ENCODE measurements around the gene THBS1. TPM values are rescaled to one million over a fixed set of nuclear protein-coding genes. Genes with fewer than 3 reads are reported as not detected.

THBS1 gene
- total RNA-seq, 6 experiments from 2014 or later: 7,606 to 9,130 (median 7,816) TPM

GRCh38 chr15:39555885-39556284 lies 25.0 kb upstream of the THBS1 start:
- no peak for DNase-seq
- Mint-ChIP-seq H3K9me3 (no peaks in the 10 kb centered on the region), H3K4me1 (ENCODE audit: low read depth) (peaks cover 37% of the 10 kb centered on the region), H3K27ac (no peak overlapping the region), H3K36me3 (ENCODE audit: low read depth) (no peaks in the 10 kb centered on the region), H3K27me3 (ENCODE audit: insufficient read depth) (peaks cover 2% of the 10 kb centered on the region), H3K4me3 (no peak overlapping the region)
- TF ChIP-seq CTCF (IDR thresholded peaks at IDR 0.05): no peak

- no peaks in the 10 kb centered on the region for H3K36me3 Mint-ChIP-seq (ENCODE audit: low read depth)
These were observed 24.4 kb upstream of the THBS1 start for GRCh38 chr15:39556461-39556860.

GRCh38 chr15:39558421-39558820 lies 22.5 kb upstream of the THBS1 start:
- no peaks in the 10 kb centered on the region for H3K36me3 Mint-ChIP-seq (ENCODE audit: low read depth)
- peaks cover 37% of the 10 kb centered on the region for H3K4me1 Mint-ChIP-seq (ENCODE audit: low read depth)
- no peaks in the 10 kb centered on the region for H3K9me3 Mint-ChIP-seq
- H3K27me3 Mint-ChIP-seq (ENCODE audit: insufficient read depth): peaks cover 2% of the 10 kb centered on the region
- TF ChIP-seq CTCF (IDR thresholded peaks at IDR 0.05): no peak
- H3K4me3 Mint-ChIP-seq: no peak overlapping the region
- H3K27ac Mint-ChIP-seq: no peak overlapping the region
- DNase-seq: no peak

More at GRCh38 chr15:39556461-39556860, 24.4 kb upstream of the THBS1 start:
- no peak for DNase-seq
- H3K27me3 Mint-ChIP-seq (ENCODE audit: insufficient read depth): peaks cover 2% of the 10 kb centered on the region
- TF ChIP-seq CTCF (IDR thresholded peaks at IDR 0.05): no peak
- H3K4me1 Mint-ChIP-seq (ENCODE audit: low read depth): peaks cover 37% of the 10 kb centered on the region
- no peak overlapping the region for H3K27ac Mint-ChIP-seq
- H3K4me3 Mint-ChIP-seq: no peak overlapping the region
- H3K9me3 Mint-ChIP-seq: no peaks in the 10 kb centered on the region

- no peaks in the 10 kb centered on the region for H3K9me3 Mint-ChIP-seq
- DNase-seq: no peak
- no peak overlapping the region for H3K4me3 Mint-ChIP-seq
- peaks cover 1% of the 10 kb centered on the region for H3K4me1 Mint-ChIP-seq (ENCODE audit: low read depth)
- TF ChIP-seq CTCF (IDR thresholded peaks at IDR 0.05): no peak
- H3K36me3 Mint-ChIP-seq (ENCODE audit: low read depth): no peaks in the 10 kb centered on the region
- H3K27me3 Mint-ChIP-seq (ENCODE audit: insufficient read depth): no peaks in the 10 kb centered on the region
- H3K27ac Mint-ChIP-seq: no peak overlapping the region
These were observed 15.8 kb upstream of the THBS1 start for GRCh38 chr15:39564972-39565665.

- DNase-seq: no peak
- Mint-ChIP-seq H3K4me3 (no peak overlapping the region), H3K36me3 (ENCODE audit: low read depth) (no peaks in the 10 kb centered on the region), H3K9me3 (no peaks in the 10 kb centered on the region), H3K27me3 (ENCODE audit: insufficient read depth) (no peaks in the 10 kb centered on the region), H3K27ac (no peak overlapping the region), H3K4me1 (ENCODE audit: low read depth) (no peaks in the 10 kb centered on the region)
- no peak for TF ChIP-seq CTCF (IDR thresholded peaks at IDR 0.05)
These were observed 15.0 kb upstream of the THBS1 start for GRCh38 chr15:39565851-39566250.

Measured in HFFc6 (cell line).